ENCODE measurements around the gene C12orf56. TPM values are rescaled to one million over a fixed set of nuclear protein-coding genes. Genes with fewer than 3 reads are reported as not detected.
"Not testable (repeated sequence)": the region's sequence is repeated elsewhere in the genome, so short reads cannot be mapped to it uniquely, and the experiment has no call there.

Gene C12orf56
- total RNA-seq, 2 donors from 2014 or later, result not detected

GRCh38 chr12:64299628-64300027 is 90.9 kb downstream of the C12orf56 start:
- Mint-ChIP-seq H3K4me1 (peaks cover 2% of the 10 kb centered on the region), H3K9me3 (no peaks in the 10 kb centered on the region), H3K4me3 (no peak overlapping the region), H3K27ac (no peak overlapping the region), H3K36me3 (ENCODE audit: low read depth) (no peaks in the 10 kb centered on the region), H3K27me3 (peaks cover 15% of the 10 kb centered on the region)
- ATAC-seq (replicated peaks), result no peak

DNA sequence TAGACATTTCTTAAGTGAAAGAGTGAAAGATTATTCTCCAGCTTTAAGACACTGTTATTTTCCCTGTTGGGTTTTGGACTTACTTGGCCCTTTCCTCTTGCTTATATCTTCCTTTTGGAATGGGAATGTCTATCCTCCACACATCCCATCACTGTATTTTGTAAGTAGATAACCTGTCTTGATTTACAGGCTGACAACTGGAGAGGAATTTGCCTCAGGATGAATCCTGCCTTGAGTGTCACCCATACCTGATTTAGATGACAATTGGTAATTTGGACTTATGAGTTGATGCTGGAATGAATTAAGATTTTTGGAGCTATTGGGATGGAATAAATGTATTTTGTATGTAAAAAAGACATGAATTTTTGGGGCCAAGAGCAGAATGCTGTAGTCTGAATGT is 94.3 kb downstream of the C12orf56 start:
- Mint-ChIP-seq H3K36me3 (ENCODE audit: low read depth) (no peaks in the 10 kb centered on the region), H3K4me3 (no peak overlapping the region), H3K27ac (no peak overlapping the region), H3K4me1 (peaks cover 5% of the 10 kb centered on the region), H3K9me3 (no peaks in the 10 kb centered on the region), H3K27me3 (peaks cover 15% of the 10 kb centered on the region)
- no peak for ATAC-seq (replicated peaks)

DNA sequence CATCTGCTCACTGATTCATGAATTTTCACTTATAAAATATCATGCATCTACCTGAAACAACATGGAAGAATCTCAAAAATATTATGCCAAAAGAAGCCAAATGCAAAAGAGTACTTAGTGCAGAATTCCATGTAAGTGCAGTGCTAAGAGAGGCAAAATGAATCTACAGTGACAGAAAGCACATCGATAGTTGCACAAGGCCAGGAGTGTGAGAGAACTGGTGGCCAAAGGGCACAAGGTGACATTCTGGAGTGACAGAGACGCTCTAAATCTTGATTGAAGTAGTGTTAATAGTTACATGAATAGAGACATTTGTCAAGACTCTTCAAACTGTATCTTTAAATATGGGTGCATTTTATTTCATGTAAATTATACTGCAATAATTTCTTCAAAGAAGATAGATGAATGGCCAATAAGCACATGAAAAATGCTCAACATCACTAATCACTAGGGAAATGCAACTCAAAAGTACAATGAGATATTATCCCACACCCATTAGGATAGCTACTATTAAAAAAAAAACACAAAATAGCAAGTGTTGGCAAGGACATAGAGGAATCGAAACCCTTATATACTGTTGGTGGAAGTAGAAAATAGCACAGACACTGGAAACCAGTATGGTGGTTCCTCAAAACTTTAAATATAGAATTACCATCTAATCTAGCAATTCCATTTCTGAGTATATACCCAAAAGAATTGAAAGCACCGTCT is 96.7 kb downstream of the C12orf56 start:
- H3K27ac Mint-ChIP-seq, result no peak overlapping the region
- H3K27me3 Mint-ChIP-seq, result peaks cover 8% of the 10 kb centered on the region
- no peaks in the 10 kb centered on the region for H3K9me3 Mint-ChIP-seq
- no peak for ATAC-seq (replicated peaks)
- no peak overlapping the region for H3K4me3 Mint-ChIP-seq
- peaks cover 5% of the 10 kb centered on the region for H3K4me1 Mint-ChIP-seq
- no peaks in the 10 kb centered on the region for H3K36me3 Mint-ChIP-seq (ENCODE audit: low read depth)

DNA sequence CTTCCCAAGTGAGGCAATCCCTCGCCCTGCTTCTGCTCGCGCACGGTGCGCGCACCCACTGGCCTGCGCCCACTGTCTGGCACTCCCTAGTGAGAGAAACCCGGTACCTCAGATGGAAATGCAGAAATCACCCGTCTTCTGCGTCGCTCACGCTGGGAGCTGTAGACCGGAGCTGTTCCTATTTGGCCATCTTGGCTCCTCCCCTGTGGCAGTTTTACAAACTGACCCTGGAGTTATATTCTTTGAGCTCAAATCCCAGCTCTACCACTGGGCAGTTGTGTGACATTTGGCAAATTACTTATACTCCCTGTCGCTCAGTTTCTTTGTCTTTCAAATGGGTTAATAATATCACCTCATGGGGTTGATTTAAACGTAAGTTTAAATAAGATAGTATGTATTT is 97.4 kb downstream of the C12orf56 start:
- not testable (repeated sequence) for H3K27ac Mint-ChIP-seq; H3K9me3 Mint-ChIP-seq; ATAC-seq (replicated peaks); H3K27me3 Mint-ChIP-seq; H3K36me3 Mint-ChIP-seq (ENCODE audit: low read depth); H3K4me1 Mint-ChIP-seq; H3K4me3 Mint-ChIP-seq

- H3K36me3 Mint-ChIP-seq (ENCODE audit: low read depth), result no peaks in the 10 kb centered on the region
- no peak overlapping the region for H3K4me3 Mint-ChIP-seq
- no peaks in the 10 kb centered on the region for H3K4me1 Mint-ChIP-seq
- no peaks in the 10 kb centered on the region for H3K9me3 Mint-ChIP-seq
- no peaks in the 10 kb centered on the region for H3K27me3 Mint-ChIP-seq
- ATAC-seq (replicated peaks), result no peak
- no peak overlapping the region for H3K27ac Mint-ChIP-seq
Measured at GRCh38 chr12:64286521-64286920, 104.0 kb downstream of the C12orf56 start.

GRCh38 chr12:64284256-64284655 is 106.3 kb downstream of the C12orf56 start:
- Mint-ChIP-seq H3K4me3 (no peak overlapping the region), H3K4me1 (no peaks in the 10 kb centered on the region), H3K27me3 (no peaks in the 10 kb centered on the region), H3K9me3 (no peaks in the 10 kb centered on the region), H3K36me3 (ENCODE audit: low read depth) (no peaks in the 10 kb centered on the region), H3K27ac (no peak overlapping the region)
- ATAC-seq (replicated peaks), result no peak

DNA sequence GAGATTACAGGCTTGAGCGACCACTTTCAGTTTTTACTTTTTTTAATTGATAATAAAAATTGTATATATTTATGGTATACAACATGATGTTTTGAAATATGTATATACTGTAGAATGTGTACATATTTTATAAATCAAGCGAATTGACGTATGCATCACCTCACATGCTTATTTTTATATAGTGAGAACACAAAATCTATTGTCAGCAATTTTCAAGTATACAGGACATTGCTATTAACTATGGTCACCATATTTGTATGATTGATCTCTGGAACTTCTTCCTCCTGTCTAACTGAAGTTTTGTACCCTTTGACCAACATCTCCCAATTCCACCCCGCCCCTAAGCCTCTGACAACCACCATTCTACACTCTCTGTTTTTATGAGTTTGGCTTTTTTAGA is 112.1 kb downstream of the C12orf56 start:
- Mint-ChIP-seq H3K36me3 (ENCODE audit: low read depth) (no peaks in the 10 kb centered on the region), H3K4me3 (no peak overlapping the region), H3K4me1 (peaks cover 4% of the 10 kb centered on the region), H3K9me3 (no peaks in the 10 kb centered on the region), H3K27me3 (no peaks in the 10 kb centered on the region), H3K27ac (no peak overlapping the region)
- no peak for ATAC-seq (replicated peaks)

DNA sequence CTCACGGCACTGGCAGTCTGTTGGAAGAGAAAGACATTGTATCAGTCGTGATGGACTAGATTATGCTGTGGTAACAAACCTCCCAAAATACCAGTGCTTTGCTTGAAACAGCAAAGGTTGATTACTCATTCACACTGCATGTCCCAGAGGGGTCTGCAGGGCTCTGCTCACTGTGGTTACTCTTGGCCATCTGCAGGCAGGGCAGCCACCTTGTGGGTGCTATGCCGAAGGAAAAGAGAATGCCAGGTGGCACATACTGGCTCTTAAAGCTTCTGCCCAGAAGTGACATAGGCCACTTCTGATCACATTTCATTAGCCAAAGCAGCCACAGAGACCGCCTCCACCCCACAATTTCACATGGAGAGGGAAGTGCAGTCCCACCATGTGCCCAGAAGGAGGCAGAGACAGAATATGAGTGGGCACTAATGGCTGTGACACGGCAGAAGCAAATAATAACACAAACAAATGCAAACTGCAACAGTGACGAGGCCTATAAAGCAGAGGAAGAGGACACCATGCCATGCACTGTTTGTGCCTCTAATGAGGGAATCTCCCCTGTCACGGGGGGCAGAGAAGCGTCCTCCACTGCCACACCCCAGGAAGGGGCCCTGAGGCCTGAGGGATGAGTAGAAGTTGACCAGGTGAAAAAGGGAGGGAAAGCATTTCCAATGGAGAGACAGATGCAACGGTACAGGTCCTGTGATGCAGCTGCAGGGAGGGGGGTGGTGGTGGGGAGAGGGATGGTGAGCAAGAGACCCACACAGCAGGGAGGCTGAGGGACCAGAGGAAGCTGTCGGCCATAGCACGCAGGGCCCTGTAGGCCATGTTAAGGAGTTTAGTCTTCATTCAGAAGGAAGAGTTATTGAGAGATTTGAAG is 116.8 kb downstream of the C12orf56 start:
- Mint-ChIP-seq H3K4me1 (peaks cover 4% of the 10 kb centered on the region), H3K27ac (no peak overlapping the region), H3K9me3 (no peaks in the 10 kb centered on the region), H3K36me3 (ENCODE audit: low read depth) (no peaks in the 10 kb centered on the region), H3K27me3 (no peaks in the 10 kb centered on the region), H3K4me3 (no peak overlapping the region)
- ATAC-seq (replicated peaks), result peak; percentile 39

DNA sequence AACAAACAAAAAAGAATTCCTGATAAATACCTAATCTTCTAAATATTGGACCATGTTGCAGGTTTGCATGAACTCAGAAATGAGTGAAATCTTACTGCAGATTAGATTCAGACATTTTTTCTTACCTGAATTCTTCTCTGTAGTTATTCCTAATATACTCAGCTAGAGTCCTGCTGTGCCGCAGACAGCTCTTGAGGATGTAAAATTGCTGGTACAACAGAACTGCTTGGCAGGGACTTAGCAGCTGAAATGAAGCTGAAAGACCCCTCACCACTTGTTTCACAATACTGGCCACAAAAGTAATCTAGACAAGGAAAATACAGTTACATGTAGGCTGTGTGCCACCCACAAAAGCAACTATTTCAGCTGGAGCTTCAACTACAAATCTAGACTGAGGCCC is 120.1 kb downstream of the C12orf56 start:
- Mint-ChIP-seq H3K27me3 (peaks cover 5% of the 10 kb centered on the region), H3K27ac (no peak overlapping the region), H3K9me3 (no peaks in the 10 kb centered on the region), H3K4me1 (peaks cover 4% of the 10 kb centered on the region), H3K36me3 (ENCODE audit: low read depth) (no peaks in the 10 kb centered on the region), H3K4me3 (no peak overlapping the region)
- no peak for ATAC-seq (replicated peaks)

- Mint-ChIP-seq H3K27ac (no peak overlapping the region), H3K36me3 (ENCODE audit: low read depth) (no peaks in the 10 kb centered on the region), H3K27me3 (peaks cover 5% of the 10 kb centered on the region), H3K9me3 (no peaks in the 10 kb centered on the region), H3K4me1 (peaks cover 4% of the 10 kb centered on the region), H3K4me3 (no peak overlapping the region)
- ATAC-seq (replicated peaks), result no peak
Measured at GRCh38 chr12:64269161-64269560, 121.4 kb downstream of the C12orf56 start.

DNA sequence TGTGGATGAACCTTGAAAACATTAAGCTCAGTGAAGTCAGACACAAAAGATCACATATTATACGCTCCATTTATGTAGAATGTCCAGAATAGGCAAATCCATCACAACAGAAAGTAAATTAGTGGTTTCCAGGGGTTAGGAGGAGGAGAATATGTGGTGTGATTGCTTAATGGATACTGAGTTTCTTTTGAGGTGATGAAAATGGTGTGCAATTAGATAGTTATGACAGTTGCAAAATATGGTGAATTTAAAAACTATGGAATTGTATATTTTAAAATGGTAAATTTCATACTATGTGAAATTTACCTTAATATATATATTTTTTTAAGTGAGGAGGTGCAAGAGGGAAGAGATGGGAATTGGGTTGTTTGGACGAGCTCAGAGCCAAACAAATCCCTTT is 122.1 kb downstream of the C12orf56 start:
- Mint-ChIP-seq H3K4me3 (no peak overlapping the region), H3K36me3 (ENCODE audit: low read depth) (no peaks in the 10 kb centered on the region), H3K4me1 (no peaks in the 10 kb centered on the region), H3K27ac (no peak overlapping the region), H3K9me3 (no peaks in the 10 kb centered on the region), H3K27me3 (peaks cover 5% of the 10 kb centered on the region)
- no peak for ATAC-seq (replicated peaks)

DNA sequence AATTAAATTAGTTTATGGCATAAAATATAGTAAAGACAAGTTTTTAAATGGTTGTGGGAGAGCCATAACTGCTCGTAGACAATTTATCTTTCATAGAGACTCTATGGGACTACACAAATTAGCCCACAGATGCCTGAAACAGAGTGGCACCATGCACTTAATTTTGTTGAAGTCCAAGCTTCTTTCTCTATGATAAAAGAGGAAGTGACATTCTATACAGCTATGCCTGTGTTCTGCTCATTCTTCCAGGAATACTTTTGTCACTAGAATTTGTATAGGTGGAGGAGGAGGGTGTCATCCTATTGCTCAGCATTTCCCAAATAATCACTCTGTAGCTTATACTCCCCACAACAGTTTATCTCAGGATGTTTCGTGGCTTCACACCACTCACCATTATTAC is 124.7 kb downstream of the C12orf56 start:
- H3K36me3 Mint-ChIP-seq (ENCODE audit: low read depth), result no peaks in the 10 kb centered on the region
- no peaks in the 10 kb centered on the region for H3K4me1 Mint-ChIP-seq
- H3K27me3 Mint-ChIP-seq, result peaks cover 5% of the 10 kb centered on the region
- H3K27ac Mint-ChIP-seq, result no peak overlapping the region
- ATAC-seq (replicated peaks), result peak; percentile 19
- no peak overlapping the region for H3K4me3 Mint-ChIP-seq
- H3K9me3 Mint-ChIP-seq, result no peaks in the 10 kb centered on the region

GRCh38 chr12:64261813-64262212 is 128.7 kb downstream of the C12orf56 start:
- Mint-ChIP-seq H3K9me3 (no peaks in the 10 kb centered on the region), H3K4me1 (no peaks in the 10 kb centered on the region), H3K27ac (no peak overlapping the region), H3K36me3 (ENCODE audit: low read depth) (no peaks in the 10 kb centered on the region), H3K27me3 (peaks cover 5% of the 10 kb centered on the region), H3K4me3 (no peak overlapping the region)
- no peak for ATAC-seq (replicated peaks)

- no peaks in the 10 kb centered on the region for H3K36me3 Mint-ChIP-seq (ENCODE audit: low read depth)
- no peaks in the 10 kb centered on the region for H3K27me3 Mint-ChIP-seq
- no peak overlapping the region for H3K4me3 Mint-ChIP-seq
- H3K27ac Mint-ChIP-seq, result no peak overlapping the region
- H3K9me3 Mint-ChIP-seq, result no peaks in the 10 kb centered on the region
- no peak for ATAC-seq (replicated peaks)
- H3K4me1 Mint-ChIP-seq, result no peaks in the 10 kb centered on the region
Measured at GRCh38 chr12:64258576-64258975, 132.0 kb downstream of the C12orf56 start.

GRCh38 chr12:64256166-64256800 is 134.3 kb downstream of the C12orf56 start:
- H3K36me3 Mint-ChIP-seq (ENCODE audit: low read depth), result no peaks in the 10 kb centered on the region
- no peaks in the 10 kb centered on the region for H3K9me3 Mint-ChIP-seq
- H3K4me3 Mint-ChIP-seq, result no peak overlapping the region
- H3K27me3 Mint-ChIP-seq, result no peaks in the 10 kb centered on the region
- no peak for ATAC-seq (replicated peaks)
- H3K27ac Mint-ChIP-seq, result no peak overlapping the region
- H3K4me1 Mint-ChIP-seq, result no peaks in the 10 kb centered on the region

All from activated T-helper 17 cell treated with anti-CD3 and anti-CD28 coated beads, Interleukin-2, amount 50 U/mL, for 72 hours (primary cell).